Common myeloid progenitor, CD34-positive (primary cell): ENCODE results near the gene MAP2K2.

Experiments
- CTCF ChIA-PET: fragments of 350-600 bp; sonication (Branson Sonifier 250); formaldehyde crosslinking; loops from one replicate; lab custom pipeline; 2021; ENCODE audit warnings: antibody characterized with exemption; lab: Charles Lee
- POLR2A ChIA-PET: fragments of 350-600 bp; sonication (Branson Sonifier 250); formaldehyde crosslinking; loops from one replicate; lab custom pipeline; 2021; ENCODE audit warnings: antibody characterized with exemption; lab: Charles Lee
- DNase-seq, 3 donors: peaks; one replicate each; pipeline versions ENCODE4 v3.0.0 to v3.0.0-alpha.2; 2013
- H3K27ac ChIP-seq, 2 experiments: 1 replicate in 1 of 2; 2 replicates in 1 of 2; pipeline ENCODE4 v1.7.0; 2013; ENCODE audit warnings: inconsistent platforms in 2 of 2, low read length in 2 of 2, mild to moderate bottlenecking in 2 of 2, low read depth in 1 of 2, moderate library complexity in 1 of 2; ENCODE audit not compliant: severe bottlenecking in 2 of 2, insufficient read depth in 1 of 2, poor library complexity in 1 of 2
- H3K27me3 ChIP-seq, 5 experiments: replicated peaks in 2 of 5; 1 replicate in 3 of 5; 2 replicates in 2 of 5; pipeline versions ENCODE4 v1.6.1 to v1.7.0; 2013; ENCODE audit warnings: low read length in 4 of 5, mild to moderate bottlenecking in 2 of 5, moderate library complexity in 2 of 5, inconsistent platforms in 1 of 5; ENCODE audit not compliant: insufficient read depth in 5 of 5, control insufficient read depth in 4 of 5
- H3K36me3 ChIP-seq, 4 experiments: 1 replicate in 2 of 4; 2 replicates in 2 of 4; pipeline versions ENCODE4 v1.6.1 to v1.7.0; 2013; ENCODE audit warnings: low read length in 3 of 4, control low read depth in 1 of 4, mild to moderate bottlenecking in 1 of 4; ENCODE audit not compliant: control insufficient read depth in 4 of 4, insufficient read depth in 4 of 4
- H3K4me1 ChIP-seq, 4 experiments: 1 replicate in 3 of 4; 2 replicates in 1 of 4; pipeline versions ENCODE4 v1.6.1 to v1.7.1; 2013; ENCODE audit warnings: low read length in 3 of 4, mild to moderate bottlenecking in 3 of 4, control low read depth in 1 of 4, inconsistent platforms in 1 of 4, moderate library complexity in 1 of 4; ENCODE audit not compliant: control insufficient read depth in 4 of 4, insufficient read depth in 4 of 4; ENCODE audit errors: control extremely low read depth in 1 of 4
- H3K4me3 ChIP-seq, 7 experiments: 1 replicate in 4 of 7; 2 replicates in 3 of 7; pipeline versions ENCODE4 v1.5.1 to v1.7.0; 2013; ENCODE audit warnings: mild to moderate bottlenecking in 7 of 7, low read length in 6 of 7, moderate library complexity in 6 of 7, inconsistent platforms in 2 of 7, low read depth in 2 of 7, control low read depth in 1 of 7; ENCODE audit not compliant: insufficient read depth in 4 of 7, control insufficient read depth in 1 of 7; ENCODE audit errors: extremely low read depth in 1 of 7
- H3K9me3 ChIP-seq, 5 experiments: 1 replicate in 4 of 5; 2 replicates in 1 of 5; pipeline versions ENCODE4 v1.6.1 to v1.7.1; 2013; ENCODE audit warnings: low read length in 4 of 5, mild to moderate bottlenecking in 2 of 5, inconsistent platforms in 1 of 5, low read depth in 1 of 5, moderate library complexity in 1 of 5; ENCODE audit not compliant: control insufficient read depth in 4 of 5, insufficient read depth in 2 of 5; ENCODE audit errors: control extremely low read depth in 1 of 5
- WGBS: methylation state at CpG from one replicate; pipeline ENCODE4 v1.1.5; 2013; ENCODE audit not compliant: insufficient coverage; 5-methylcytosine and 5-hydroxymethylcytosine counted together

MAP2K2 gene

DNA sequence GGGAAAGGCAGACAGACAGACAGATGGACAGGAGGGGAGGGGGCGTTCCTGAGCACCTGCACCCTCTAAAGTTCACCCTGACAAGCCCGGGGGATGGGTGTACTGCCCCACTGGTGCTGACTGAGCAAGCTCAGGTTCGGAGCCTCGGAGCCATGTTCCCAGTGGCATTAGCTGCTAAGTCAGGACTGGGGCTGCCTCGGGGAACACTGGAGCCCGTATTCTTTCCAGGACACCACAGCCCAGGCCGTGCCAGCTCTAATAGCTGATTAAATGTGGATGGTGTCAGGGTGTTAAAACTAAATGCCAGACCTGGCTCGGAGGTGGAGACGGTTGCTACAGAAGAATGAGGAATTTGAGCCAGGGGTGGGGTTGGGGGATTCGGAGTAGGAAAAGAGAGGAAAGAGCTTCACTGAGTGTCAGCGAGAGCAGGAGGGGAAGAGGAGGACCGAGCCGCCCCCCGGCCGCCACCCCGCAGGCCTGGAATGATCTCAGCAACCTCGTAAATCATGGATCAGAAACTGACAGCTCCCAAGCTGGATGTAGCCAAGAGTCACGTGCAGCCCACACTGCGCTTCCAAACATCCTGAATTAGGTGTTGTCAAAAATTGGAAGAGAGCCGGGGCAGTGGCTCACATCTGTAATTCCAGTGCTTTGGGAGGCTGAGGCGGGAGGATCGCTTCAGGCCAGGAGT lies 10.4 kb downstream of the MAP2K2 start:
- Histone ChIP-seq H3K9me3 (no peaks in the 10 kb centered on the region), H3K27ac (no peak overlapping the region), H3K4me1 (peaks cover 5 to 34% (median 19%) of the 10 kb centered on the region in 4 experiments), H3K36me3 (peaks cover 0 to 69% (median 39%) of the 10 kb centered on the region in 4 experiments), H3K27me3 (no peaks in the 10 kb centered on the region), H3K4me3 (no peak overlapping the region)
- CTCF ChIA-PET: interaction anchor here (0.8 to 1.4 kb wide), 3 partner anchors 18 to 29 kb away, joined by 3 to 4 read pairs (median 3); no protein-coding TSS in a partner anchor
- no peak for DNase-seq
- POLR2A ChIA-PET: no interaction called here
- WGBS: 97% methylated on average over 19 of the region's 22 CpGs

DNA sequence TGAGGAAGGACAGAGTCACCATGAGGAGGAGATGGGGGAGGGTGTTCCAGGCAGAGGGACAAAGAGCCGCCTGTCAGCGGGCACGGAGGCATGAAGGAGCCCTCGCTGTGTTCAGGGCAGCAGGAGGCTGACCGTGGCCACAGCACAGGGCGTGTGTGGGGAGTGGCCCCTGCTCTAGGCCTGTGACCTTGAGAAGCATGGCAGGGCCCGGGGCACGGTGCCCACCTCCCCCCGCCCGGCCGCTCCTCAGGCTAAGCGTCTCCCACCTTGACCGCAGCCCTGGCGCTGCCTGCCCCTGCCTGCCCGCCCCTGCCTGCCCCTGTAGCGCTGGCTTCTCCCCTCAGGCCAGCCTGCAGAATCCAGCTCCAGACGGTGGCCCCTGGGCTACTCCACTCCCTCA lies 11.6 kb downstream of the MAP2K2 start:
- DNase-seq: no peak
- ChIA-PET CTCF (interaction anchor here (0.7 kb wide), 1 partner anchor 20 kb away, joined by 3 read pairs; no protein-coding TSS in a partner anchor), POLR2A (no interaction called here)
- no peak overlapping the region for H3K4me3 ChIP-seq
- H3K27me3 ChIP-seq: no peaks in the 10 kb centered on the region
- H3K27ac ChIP-seq: no peak overlapping the region
- peaks cover 0 to 72% (median 36%) of the 10 kb centered on the region in 4 experiments for H3K36me3 ChIP-seq
- peaks cover 5 to 44% (median 24%) of the 10 kb centered on the region in 4 experiments for H3K4me1 ChIP-seq
- H3K9me3 ChIP-seq: no peaks in the 10 kb centered on the region
- WGBS: 95% methylated on average over 11 of the region's 17 CpGs

DNA sequence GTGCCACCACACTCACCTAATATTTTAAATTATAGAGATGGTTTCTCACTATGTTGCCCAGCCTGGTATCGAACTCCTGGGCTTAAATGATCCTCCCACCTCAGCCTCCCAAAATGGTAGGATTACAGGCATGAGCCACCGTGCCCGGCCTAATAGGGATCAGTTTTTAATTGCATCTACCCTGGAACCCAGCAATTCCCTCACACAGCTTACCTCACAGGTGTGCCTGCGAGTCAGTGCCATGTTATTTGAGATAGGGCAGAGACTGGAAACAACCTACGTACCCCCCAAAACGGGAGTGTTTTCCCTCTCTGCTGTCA lies 14.3 kb downstream of the MAP2K2 start:
- no peak for DNase-seq
- CTCF ChIA-PET: interaction anchor here (1.0 to 1.6 kb wide), 3 partner anchors 10 to 109 kb away, joined by 3 to 5 read pairs (median 3); no protein-coding TSS in a partner anchor
- peaks cover 5 to 53% (median 33%) of the 10 kb centered on the region in 4 experiments for H3K4me1 ChIP-seq
- no peaks in the 10 kb centered on the region for H3K27me3 ChIP-seq
- peaks cover 0 to 63% (median 27%) of the 10 kb centered on the region in 4 experiments for H3K36me3 ChIP-seq
- peak overlapping the region in 1 of 7 experiments; percentile 7 for H3K4me3 ChIP-seq
- peak overlapping the region in 1 of 2 experiments; percentile 60 for H3K27ac ChIP-seq
- POLR2A ChIA-PET: interaction anchor here (0.6 to 0.8 kb wide), 3 partner anchors 15 to 67 kb away, joined by 3 to 6 read pairs (median 5); partner anchors contain the start of gene ZBTB7A
- H3K9me3 ChIP-seq: no peaks in the 10 kb centered on the region
- 100% methylated on average over 4 of the region's 6 CpGs for WGBS

DNA sequence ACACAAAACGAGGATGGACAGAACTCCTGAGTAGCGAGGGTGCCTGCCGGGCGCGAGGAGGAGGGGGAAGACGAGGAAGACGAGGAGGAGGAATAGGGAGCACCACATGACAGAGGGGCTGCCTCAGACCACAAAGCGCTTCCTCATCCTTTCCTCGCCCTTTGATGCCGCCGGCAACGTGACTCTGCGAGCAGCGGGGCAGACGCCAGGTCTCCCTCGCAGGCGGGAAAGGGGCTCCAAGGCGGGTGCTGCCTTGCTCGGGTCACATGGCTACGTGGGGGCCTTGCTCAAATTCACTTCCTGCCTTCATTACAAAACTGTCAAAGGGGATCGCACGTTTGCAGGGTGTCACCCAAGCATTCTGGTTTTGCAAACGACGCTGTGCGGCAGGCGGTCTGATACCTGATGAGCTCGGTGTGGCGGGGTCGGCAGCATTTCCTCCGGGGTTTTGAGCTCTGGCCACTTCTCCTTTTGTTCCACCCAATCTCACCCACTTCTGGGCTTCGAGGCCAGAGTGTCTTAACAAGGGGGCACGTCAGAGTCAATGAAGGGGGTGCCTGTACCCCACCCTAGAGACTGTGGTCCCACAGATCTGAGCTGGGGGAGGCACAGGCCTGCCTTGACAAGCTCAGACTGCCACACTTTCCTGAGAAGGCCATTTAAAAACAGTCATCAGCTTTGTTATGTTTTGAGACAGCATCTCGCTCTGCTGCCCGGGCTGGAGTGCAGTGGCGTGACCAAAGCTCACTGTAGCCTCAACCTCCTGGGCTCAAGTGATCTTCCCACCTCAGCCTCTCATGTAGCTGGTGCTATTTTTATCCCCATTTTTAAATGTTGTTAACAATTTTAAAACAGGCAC lies 14.9 kb downstream of the MAP2K2 start:
- H3K4me1 ChIP-seq: peaks cover 5 to 58% (median 38%) of the 10 kb centered on the region in 4 experiments
- 9% methylated on average over 30 of the region's 35 CpGs for WGBS
- H3K27me3 ChIP-seq: no peaks in the 10 kb centered on the region
- DNase-seq: peak; percentile 83 to 97 (median 96)
- H3K27ac ChIP-seq: peak overlapping the region in 1 of 2 experiments; percentile 60
- no peaks in the 10 kb centered on the region for H3K9me3 ChIP-seq
- ChIA-PET POLR2A (interaction anchor here (0.6 to 0.8 kb wide), 3 partner anchors 16 to 66 kb away, joined by 3 to 6 read pairs (median 5); partner anchors contain the start of gene ZBTB7A), CTCF (interaction anchor here (0.8 to 1.6 kb wide), 4 partner anchors 11 to 108 kb away, joined by 3 to 5 read pairs (median 4); no protein-coding TSS in a partner anchor)
- peak overlapping the region in 4 of 7 experiments; percentile 5 to 28 (median 22) for H3K4me3 ChIP-seq
- H3K36me3 ChIP-seq: peaks cover 0 to 57% (median 22%) of the 10 kb centered on the region in 4 experiments

DNA sequence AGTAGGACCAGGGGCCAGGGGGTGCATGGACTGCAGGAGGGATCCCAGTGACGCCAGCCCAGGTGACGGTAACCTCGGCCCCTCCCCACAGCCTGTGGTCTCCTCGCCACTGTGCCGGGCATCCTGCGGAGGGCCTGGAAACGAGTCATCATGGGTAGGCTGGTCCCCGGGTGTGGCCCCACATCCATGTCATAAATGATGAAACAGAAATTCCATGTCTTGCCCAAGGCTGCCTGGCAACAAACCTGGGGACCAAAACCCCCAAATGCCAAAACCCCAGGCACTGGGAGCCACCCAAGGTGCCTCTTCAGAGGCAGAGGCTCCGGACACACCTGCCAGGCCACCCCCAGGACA lies 20.9 kb downstream of the MAP2K2 start:
- ChIA-PET CTCF (interaction anchor here (1.5 to 3.5 kb wide), 3 partner anchors 9 to 37 kb away, joined by 4 to 16 read pairs (median 10); no protein-coding TSS in a partner anchor), POLR2A (no interaction called here)
- peak in 1 of 3 donors; percentile 10 for DNase-seq
- 70% methylated on average over 2 of the region's 9 CpGs for WGBS
- Histone ChIP-seq H3K27ac (no peak overlapping the region), H3K4me3 (no peak overlapping the region), H3K9me3 (no peaks in the 10 kb centered on the region), H3K4me1 (peaks cover 0 to 31% (median 26%) of the 10 kb centered on the region in 4 experiments), H3K36me3 (peaks cover 4 to 69% (median 37%) of the 10 kb centered on the region in 4 experiments), H3K27me3 (no peaks in the 10 kb centered on the region)

DNA sequence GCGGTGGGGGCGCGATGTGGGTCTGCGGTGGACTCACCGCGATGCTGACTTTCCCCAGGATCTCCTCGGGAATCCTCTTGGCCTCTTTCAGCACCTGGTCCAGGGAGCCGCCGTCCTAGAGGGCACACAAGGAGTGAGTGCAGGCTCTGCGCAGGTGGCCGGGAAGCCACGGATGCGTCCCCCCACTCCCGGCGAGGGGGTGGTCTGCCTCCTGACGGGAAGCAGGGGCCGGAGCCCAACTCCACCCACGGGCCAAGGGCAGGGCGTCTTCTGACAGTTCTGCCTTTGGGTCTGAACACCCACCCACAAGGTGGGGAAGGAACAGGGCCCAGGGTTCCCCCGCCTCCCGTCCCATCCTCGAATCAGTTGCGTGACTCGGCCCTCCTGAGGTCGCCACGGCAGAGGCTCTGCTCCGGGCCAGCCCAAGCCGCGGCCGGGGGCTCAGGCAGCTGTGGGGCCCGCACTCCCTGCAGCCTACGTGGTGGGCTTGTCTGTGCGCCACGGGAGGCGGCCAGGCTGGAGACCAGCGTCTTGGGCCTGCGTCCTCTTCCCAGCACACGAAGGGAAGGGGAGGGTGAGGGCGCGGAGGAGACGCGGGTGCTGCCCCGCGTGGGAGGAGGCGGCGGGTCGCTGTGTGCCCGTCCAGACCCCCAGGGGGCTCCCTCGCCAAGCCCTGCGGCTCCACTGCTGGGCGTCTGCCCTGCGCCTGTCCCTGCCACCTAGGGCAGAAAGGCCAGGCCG lies 21.4 kb downstream of the MAP2K2 start:
- POLR2A ChIA-PET: interaction anchor here (0.6 kb wide), 1 partner anchor 37 kb away, joined by 6 read pairs; no protein-coding TSS in a partner anchor
- H3K36me3 ChIP-seq: peaks cover 4 to 67% (median 41%) of the 10 kb centered on the region in 4 experiments
- H3K9me3 ChIP-seq: no peaks in the 10 kb centered on the region
- H3K4me3 ChIP-seq: no peak overlapping the region
- CTCF ChIA-PET: no interaction called here
- peaks cover 0 to 27% (median 23%) of the 10 kb centered on the region in 4 experiments for H3K4me1 ChIP-seq
- no peaks in the 10 kb centered on the region for H3K27me3 ChIP-seq
- WGBS: 96% methylated on average over 53 of the region's 53 CpGs
- DNase-seq: peak in 2 of 3 donors; percentile 33 to 37
- H3K27ac ChIP-seq: no peak overlapping the region
